Left renal cortex interstitium (tissue), 4 donors: ENCODE results near the gene ANKRD23. TPM values are rescaled to one million over a fixed set of nuclear protein-coding genes. Genes with fewer than 3 reads are reported as not detected.
A peak's percentile ranks its signal among the peaks of the same experiment; 100 is the strongest.
"Not testable (repeated sequence)": the region's sequence is repeated elsewhere in the genome, so short reads cannot be mapped to it uniquely, and the experiment has no call there.

Experiments
- DNase-seq, 4 donors: peaks; one replicate each; pipeline ENCODE4 v3.0.0-alpha.2; 2013; ENCODE audit warnings: low read depth in 4 of 4, low spot score in 2 of 4, missing footprints in 1 of 4
- polyA plus RNA-seq, 4 donors: library from polyadenylated mRNA; unstranded; fragments of 120-200 nt; gene quantifications; one replicate each; pipeline ENCODE4 v1.2.1, GENCODE V29; 2013; ENCODE audit not compliant: insufficient read length in 4 of 4

ANKRD23 gene
- polyA plus RNA-seq, 4 donors = 2.4 to 7.3 (median 4.8) TPM

GRCh38 chr2:96864343-96865091, 20.7 kb upstream of the ANKRD23 start:
- no peak for DNase-seq

- DNase-seq = no peak
These were observed 19.9 kb upstream of the ANKRD23 start for GRCh38 chr2:96863575-96864342.

- not testable (repeated sequence) for DNase-seq
These were observed 19.2 kb upstream of the ANKRD23 start for GRCh38 chr2:96863056-96863455.

GRCh38 chr2:96861074-96861473, 17.3 kb upstream of the ANKRD23 start:
- no peak for DNase-seq

GRCh38 chr2:96860065-96861029, 16.5 kb upstream of the ANKRD23 start:
- DNase-seq = no peak

- DNase-seq = no peak
These were observed 15.9 kb upstream of the ANKRD23 start for GRCh38 chr2:96859681-96860064.

- DNase-seq = no peak
These were observed 15.4 kb upstream of the ANKRD23 start for GRCh38 chr2:96859099-96859649.

- DNase-seq = peak; percentile 96 to 99 (median 97)
These were observed 14.0 kb upstream of the ANKRD23 start, which contains the start of gene ANKRD39 for GRCh38 chr2:96857667-96858372. Gene ANKRD39, minus strand, starts transcription at chr2:96858016. Its CDS starts 29 bp downstream, at chr2:96857987.

- DNase-seq = no peak
These were observed 13.2 kb upstream of the ANKRD23 start for GRCh38 chr2:96856776-96857666.

GRCh38 chr2:96853321-96853720, 9.5 kb upstream of the ANKRD23 start:
- no peak for DNase-seq

- no peak for DNase-seq
These were observed 8.8 kb upstream of the ANKRD23 start for GRCh38 chr2:96852667-96853066.

GRCh38 chr2:96848264-96848663, 4.4 kb upstream of the ANKRD23 start:
- DNase-seq = no peak

GRCh38 chr2:96847586-96847985, 3.8 kb upstream of the ANKRD23 start:
- DNase-seq = no peak

- no peak for DNase-seq
These were observed 3.0 kb upstream of the ANKRD23 start for GRCh38 chr2:96846825-96847224.

- DNase-seq = no peak
These were observed 586 bp upstream of the ANKRD23 start for GRCh38 chr2:96844405-96844808.

- no peak for DNase-seq
These were observed 1.2 kb downstream of the ANKRD23 start for GRCh38 chr2:96842600-96842999.

GRCh38 chr2:96841701-96842495, 1.9 kb downstream of the ANKRD23 start:
- no peak for DNase-seq
